HG02623 (cell line): Measurements from ENCODE around the gene RAB11FIP4.

Experiments used
- ATAC-seq: cut with Tn5 transposase; IDR thresholded peaks from one replicate; pipeline ENCODE4 v1.9.1; 2021; ENCODE audit warnings: moderate library complexity; ENCODE audit not compliant: unreplicated experiment

RAB11FIP4 gene

GRCh38 chr17:31518478-31518877, 127.0 kb downstream of the RAB11FIP4 start:
- no peak for ATAC-seq

GRCh38 chr17:31521632-31522283, 130.3 kb downstream of the RAB11FIP4 start:
- ATAC-seq, result no peak

GRCh38 chr17:31522284-31522931, 130.9 kb downstream of the RAB11FIP4 start:
- no peak for ATAC-seq

- no peak for ATAC-seq
Observed at GRCh38 chr17:31522987-31523495, 131.6 kb downstream of the RAB11FIP4 start.

GRCh38 chr17:31523862-31524730, 132.6 kb downstream of the RAB11FIP4 start:
- ATAC-seq, result no peak

- no peak for ATAC-seq
Observed at GRCh38 chr17:31524926-31525800, 133.7 kb downstream of the RAB11FIP4 start.

- no peak for ATAC-seq
Observed at GRCh38 chr17:31525801-31526549, 134.5 kb downstream of the RAB11FIP4 start.

- ATAC-seq, result no peak
Observed at GRCh38 chr17:31527606-31528005, 136.1 kb downstream of the RAB11FIP4 start.

- no peak for ATAC-seq
Observed at GRCh38 chr17:31528291-31528874, 136.9 kb downstream of the RAB11FIP4 start.

- no peak for ATAC-seq
Observed at GRCh38 chr17:31529841-31530251, 138.4 kb downstream of the RAB11FIP4 start.

GRCh38 chr17:31530391-31530985, 139.0 kb downstream of the RAB11FIP4 start:
- no peak for ATAC-seq

GRCh38 chr17:31531336-31531980, 140.0 kb downstream of the RAB11FIP4 start:
- ATAC-seq, result no peak

- no peak for ATAC-seq
Observed at GRCh38 chr17:31532081-31532480, 140.6 kb downstream of the RAB11FIP4 start.

GRCh38 chr17:31532526-31532925, 141.1 kb downstream of the RAB11FIP4 start:
- ATAC-seq, result no peak

- ATAC-seq, result no peak
Observed at GRCh38 chr17:31533546-31534155, 142.2 kb downstream of the RAB11FIP4 start.

- ATAC-seq, result no peak
Observed at GRCh38 chr17:31534223-31534888, 142.9 kb downstream of the RAB11FIP4 start.

GRCh38 chr17:31535581-31535981, 144.1 kb downstream of the RAB11FIP4 start:
- ATAC-seq, result peak; percentile 77

- ATAC-seq, result no peak
Observed at GRCh38 chr17:31536451-31536850, 145.0 kb downstream of the RAB11FIP4 start.
